Neural cell (in vitro differentiated cells): Measurements from ENCODE around the gene ZNF160. TPM values are rescaled to one million over a fixed set of nuclear protein-coding genes. Genes with fewer than 3 reads are reported as not detected.

ENCODE experiments used
- H2AFZ ChIP-seq: fragments of 200-600, 300-800 bp; sonication (generic), shearing (Covaris generic); 2 replicates; pipeline ENCODE4 v1.6.0; 2014; ENCODE audit warnings: low read depth, mild to moderate bottlenecking, antibody characterized with exemption, low read length, moderate library complexity
- H3F3A ChIP-seq: fragments of 200-600 bp; shearing (Covaris generic); 2 replicates; pipeline ENCODE4 v1.6.1; 2016; ENCODE audit warnings: mild to moderate bottlenecking, moderate library complexity, mixed read lengths, antibody characterized with exemption, low read length; ENCODE audit not compliant: insufficient read depth, poor library complexity, severe bottlenecking
- H3K27ac ChIP-seq: fragments of 200-600, 300-800 bp; sonication (generic), shearing (Covaris generic); 2 replicates; pipeline ENCODE4 v1.5.1; 2014; ENCODE audit warnings: mild to moderate bottlenecking, low read length, moderate library complexity
- H3K27me3 ChIP-seq: fragments of 300-800, 200-600 bp; sonication (generic), shearing (Covaris generic); 2 replicates; pipeline ENCODE4 v1.6.0; 2014; ENCODE audit warnings: mild to moderate bottlenecking, low read depth, low read length, moderate library complexity; ENCODE audit not compliant: insufficient read depth
- H3K36me3 ChIP-seq: fragments of 300-800, 200-600 bp; sonication (generic), shearing (Covaris generic); 2 replicates; pipeline ENCODE4 v1.5.1; 2014; ENCODE audit warnings: mild to moderate bottlenecking, antibody characterized with exemption, low read length, moderate library complexity; ENCODE audit not compliant: insufficient read depth
- H3K4me2 ChIP-seq: fragments of 300-800, 200-600 bp; sonication (generic), shearing (Covaris generic); 2 replicates; pipeline ENCODE4 v1.6.0; 2014; ENCODE audit warnings: mild to moderate bottlenecking, low read length
- H3K4me3 ChIP-seq: fragments of 300-800, 200-600 bp; sonication (generic), shearing (Covaris generic); 2 replicates; pipeline ENCODE4 v1.5.1; 2014; ENCODE audit warnings: mild to moderate bottlenecking, low read length, moderate library complexity
- H3K79me2 ChIP-seq: fragments of 200-600 bp; shearing (Covaris generic); replicated peaks from 2 replicates; pipeline ENCODE4 v1.6.0; 2014; ENCODE audit warnings: mild to moderate bottlenecking, low read length, moderate library complexity; ENCODE audit not compliant: insufficient read depth
- H3K9ac ChIP-seq: fragments of 300-800, 200-600 bp; sonication (generic), shearing (Covaris generic); 2 replicates; pipeline ENCODE4 v1.6.1; 2016; ENCODE audit warnings: mild to moderate bottlenecking, low read length, mixed read lengths
- H3K9me2 ChIP-seq: fragments of 200-600 bp; shearing (Covaris generic); 2 replicates; pipeline ENCODE4 v1.6.1; 2016; ENCODE audit warnings: mild to moderate bottlenecking, low read length, mixed read lengths; ENCODE audit not compliant: insufficient read depth
- H3K9me3 ChIP-seq: fragments of 200-600, 300-800 bp; sonication (generic), shearing (Covaris generic); 2 replicates; pipeline ENCODE4 v1.6.1; 2016; ENCODE audit warnings: mild to moderate bottlenecking, mixed run types, low read length, moderate library complexity, mixed read lengths
- H4K20me1 ChIP-seq: fragments of 200-600 bp; shearing (Covaris generic); 2 replicates; pipeline ENCODE4 v1.6.1; 2016; ENCODE audit warnings: mild to moderate bottlenecking, mixed run types; ENCODE audit not compliant: insufficient read depth
- CTCF ChIP-seq: fragments of 450-650 bp; IDR thresholded peaks from 2 replicates; pipeline ENCODE4 v1.5.1; 2014; ENCODE audit warnings: antibody characterized with exemption, mild to moderate bottlenecking, moderate library complexity; ENCODE audit not compliant: poor library complexity, severe bottlenecking
- EP300 ChIP-seq: fragments of 450-650 bp; conservative IDR thresholded peaks from 2 replicates; pipeline ENCODE4 v1.6.1; 2014; ENCODE audit warnings: antibody characterized with exemption, mild to moderate bottlenecking, moderate library complexity; ENCODE audit not compliant: poor library complexity, severe bottlenecking
- EZH2 ChIP-seq: fragments of 200-600, 300-800 bp; shearing (Covaris generic), sonication (generic); IDR thresholded peaks from 2 replicates; pipeline ENCODE4 v1.6.1; 2014; ENCODE audit warnings: antibody characterized with exemption, low read length, borderline replicate concordance, mild to moderate bottlenecking; ENCODE audit not compliant: insufficient read depth, poor library complexity, severe bottlenecking
- MXI1 ChIP-seq: fragments of 450-650 bp; conservative IDR thresholded peaks from 2 replicates; pipeline ENCODE4 v1.6.1; 2014; ENCODE audit warnings: antibody characterized with exemption, mild to moderate bottlenecking; ENCODE audit not compliant: poor library complexity, severe bottlenecking
- POLR2AphosphoS5 ChIP-seq: IDR thresholded peaks from 2 replicates; pipeline ENCODE4 v1.6.1; 2012
- RAD21 ChIP-seq: fragments of 450-650 bp; conservative IDR thresholded peaks from 2 replicates; pipeline ENCODE4 v1.6.1; 2014; ENCODE audit warnings: antibody characterized with exemption, mild to moderate bottlenecking, moderate library complexity
- REST ChIP-seq: IDR thresholded peaks from 2 replicates; pipeline ENCODE4 v1.6.1; 2012; ENCODE audit warnings: borderline replicate concordance
- SMC3 ChIP-seq: fragments of 450-650 bp; conservative IDR thresholded peaks from 2 replicates; pipeline ENCODE4 v1.6.1; 2014; ENCODE audit warnings: antibody characterized with exemption, mild to moderate bottlenecking, moderate library complexity; ENCODE audit not compliant: poor library complexity
- TAF1 ChIP-seq: IDR thresholded peaks from 2 replicates; pipeline ENCODE4 v1.6.1; 2012; ENCODE audit warnings: low read depth
- polyA plus RNA-seq: library from polyadenylated mRNA; depleted of rRNA; stranded (reverse); fragments of >200 nt; gene quantifications from 2 replicates; pipeline ENCODE4 v1.2.3, GENCODE V29; 2014

The ZNF160 gene
- polyA plus RNA-seq, 1 donor from 2014 or later, result 28.1 TPM

GRCh38 chr19:53037101-53038097 lies 65.8 kb downstream of the ZNF160 start:
- Histone ChIP-seq H3K79me2 (no peaks in the 10 kb centered on the region), H3K9me2 (no peaks in the 10 kb centered on the region), H3K27ac (no peak overlapping the region), H3K27me3 (no peaks in the 10 kb centered on the region), H3F3A (no peaks in the 10 kb centered on the region), H3K9me3 (no peaks in the 10 kb centered on the region), H3K4me3 (peak overlapping the region; percentile 15), H3K9ac (no peak overlapping the region), H4K20me1 (no peaks in the 10 kb centered on the region), H3K4me2 (no peak overlapping the region), H3K36me3 (no peaks in the 10 kb centered on the region), H2AFZ (no peak overlapping the region)
- TF ChIP-seq REST (no peak), EZH2 (no peak), POLR2AphosphoS5 (no peak), SMC3 (no peak), EP300 (no peak), MXI1 (no peak), RAD21 (no peak), CTCF (no peak), TAF1 (no peak)

GRCh38 chr19:53034948-53035675 lies 68.1 kb downstream of the ZNF160 start:
- Histone ChIP-seq H3K4me3 (no peak overlapping the region), H3K9me2 (no peaks in the 10 kb centered on the region), H3K27ac (no peak overlapping the region), H3K27me3 (no peaks in the 10 kb centered on the region), H3K4me2 (no peak overlapping the region), H3K9me3 (no peaks in the 10 kb centered on the region), H4K20me1 (no peaks in the 10 kb centered on the region), H3K79me2 (no peaks in the 10 kb centered on the region), H2AFZ (no peak overlapping the region), H3K9ac (no peak overlapping the region), H3F3A (no peaks in the 10 kb centered on the region), H3K36me3 (no peaks in the 10 kb centered on the region)
- TF ChIP-seq RAD21 (no peak), EZH2 (no peak), SMC3 (no peak), MXI1 (no peak), CTCF (no peak), TAF1 (no peak), REST (no peak), POLR2AphosphoS5 (no peak), EP300 (no peak)
